AG09319 (cell line): ENCODE measurements around the gene OR10H2.

Source experiments
- DNase-seq: peaks from one replicate; pipeline ENCODE4 v3.0.0-alpha.2; 2010; ENCODE audit warnings: low read depth; ENCODE audit errors: extremely low read depth
- TF ChIP-seq, protein P1 (sequence below): IDR thresholded peaks from 2 replicates; pipeline ENCODE4 v1.5.1; 2011; ENCODE audit warnings: low read depth, mild to moderate bottlenecking, inconsistent platforms, low read length, moderate library complexity

The OR10H2 gene

DNA sequence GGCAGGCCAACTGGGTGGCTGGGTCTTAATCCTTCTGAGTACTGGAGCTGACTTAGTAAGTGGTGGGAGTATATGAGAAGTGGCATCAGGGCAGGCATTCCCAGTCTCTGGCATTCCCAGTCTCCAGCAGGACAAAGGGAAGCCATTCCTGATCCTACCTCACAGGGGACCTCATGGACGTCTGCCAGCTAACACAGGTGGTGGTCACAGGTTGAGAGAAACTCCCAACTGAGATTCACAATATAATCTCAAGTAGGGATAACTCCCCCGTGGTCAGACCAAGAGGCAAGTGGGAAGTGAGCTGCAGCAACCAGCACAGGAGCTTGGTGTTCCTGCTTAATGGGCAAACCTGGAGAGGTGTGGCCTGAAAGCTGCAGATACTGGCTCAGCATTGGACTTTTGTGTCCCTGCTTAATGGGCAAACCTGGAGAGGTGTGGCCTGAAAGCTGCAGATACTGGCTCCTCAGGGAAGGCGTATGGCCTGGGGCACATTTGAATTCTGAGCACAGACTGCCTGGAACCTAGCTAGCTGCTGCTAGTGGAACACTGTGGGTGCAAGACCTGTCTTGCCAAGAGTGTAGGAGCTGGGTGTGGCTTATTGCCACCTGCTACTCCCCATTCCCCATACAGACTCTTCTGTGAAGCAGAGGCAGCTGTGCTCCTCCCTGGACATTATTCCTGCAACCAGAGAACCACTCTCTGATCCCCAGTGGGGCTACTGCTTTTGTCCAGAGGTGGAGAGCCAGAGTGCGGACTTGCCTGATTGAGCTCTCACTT, 25.9 kb upstream of the OR10H2 start:
- DNase-seq = no peak
- TF ChIP-seq, protein P1, sequence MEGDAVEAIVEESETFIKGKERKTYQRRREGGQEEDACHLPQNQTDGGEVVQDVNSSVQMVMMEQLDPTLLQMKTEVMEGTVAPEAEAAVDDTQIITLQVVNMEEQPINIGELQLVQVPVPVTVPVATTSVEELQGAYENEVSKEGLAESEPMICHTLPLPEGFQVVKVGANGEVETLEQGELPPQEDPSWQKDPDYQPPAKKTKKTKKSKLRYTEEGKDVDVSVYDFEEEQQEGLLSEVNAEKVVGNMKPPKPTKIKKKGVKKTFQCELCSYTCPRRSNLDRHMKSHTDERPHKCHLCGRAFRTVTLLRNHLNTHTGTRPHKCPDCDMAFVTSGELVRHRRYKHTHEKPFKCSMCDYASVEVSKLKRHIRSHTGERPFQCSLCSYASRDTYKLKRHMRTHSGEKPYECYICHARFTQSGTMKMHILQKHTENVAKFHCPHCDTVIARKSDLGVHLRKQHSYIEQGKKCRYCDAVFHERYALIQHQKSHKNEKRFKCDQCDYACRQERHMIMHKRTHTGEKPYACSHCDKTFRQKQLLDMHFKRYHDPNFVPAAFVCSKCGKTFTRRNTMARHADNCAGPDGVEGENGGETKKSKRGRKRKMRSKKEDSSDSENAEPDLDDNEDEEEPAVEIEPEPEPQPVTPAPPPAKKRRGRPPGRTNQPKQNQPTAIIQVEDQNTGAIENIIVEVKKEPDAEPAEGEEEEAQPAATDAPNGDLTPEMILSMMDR = no peak

DNA sequence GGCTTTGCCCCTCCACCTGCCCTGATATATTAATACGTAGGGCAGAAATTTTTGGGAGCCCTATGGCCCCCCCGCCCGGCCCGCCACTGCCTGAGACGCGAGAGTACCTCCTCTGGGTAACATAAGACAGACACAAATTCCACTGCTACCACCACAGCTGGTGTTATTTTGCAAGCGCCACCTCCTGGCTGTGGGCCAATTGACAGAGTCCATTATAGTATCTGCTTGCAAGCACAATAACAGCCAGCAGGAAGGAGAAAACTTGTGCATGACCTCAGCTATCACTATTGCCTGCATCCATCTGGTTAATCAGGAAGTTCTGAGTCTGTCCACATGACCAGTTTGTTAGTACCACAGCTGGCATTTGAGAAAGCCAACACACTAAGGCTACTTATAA, 25.3 kb upstream of the OR10H2 start:
- no peak for DNase-seq
- TF ChIP-seq, protein P1 = no peak

DNA sequence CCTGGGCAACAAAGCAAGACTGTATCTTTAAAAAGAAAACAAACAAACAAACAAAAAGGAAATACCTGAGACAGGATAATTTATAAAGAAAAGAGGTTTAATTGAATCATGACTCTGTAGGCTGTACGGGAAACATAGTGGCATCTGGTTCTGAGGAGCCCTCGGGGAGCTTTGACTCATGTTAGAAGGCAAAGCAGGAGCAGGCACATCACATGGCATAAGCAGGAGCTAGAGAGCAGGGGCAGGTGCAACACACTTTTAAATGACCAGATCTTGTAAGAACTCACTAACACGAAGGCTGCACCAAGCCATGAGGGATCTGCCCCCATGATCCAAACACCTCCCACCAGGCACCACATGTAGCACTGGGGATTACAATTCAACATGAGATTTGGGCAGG, 13.2 kb upstream of the OR10H2 start:
- no peak for DNase-seq
- TF ChIP-seq, protein P1 = no peak

DNA sequence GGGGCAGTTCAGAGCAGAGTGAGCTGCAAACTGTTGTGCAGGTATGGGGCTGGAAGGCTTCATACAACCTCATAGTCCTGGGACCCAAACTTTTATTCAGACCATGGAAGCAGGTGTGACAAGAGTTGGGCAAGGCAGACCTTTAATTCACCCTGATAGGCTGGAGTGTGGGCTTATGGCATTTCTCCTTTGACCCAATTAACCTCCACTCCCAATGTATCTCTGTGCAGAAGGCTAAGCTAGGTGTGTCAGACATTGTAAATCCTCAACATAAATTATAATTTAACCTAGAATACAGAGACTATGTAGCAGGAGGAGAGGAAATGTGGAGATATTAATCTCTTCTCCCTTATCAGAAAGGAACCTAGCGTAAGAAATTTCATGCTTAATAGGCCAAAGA, 12.2 kb upstream of the OR10H2 start:
- TF ChIP-seq, protein P1 = no peak
- DNase-seq = no peak

DNA sequence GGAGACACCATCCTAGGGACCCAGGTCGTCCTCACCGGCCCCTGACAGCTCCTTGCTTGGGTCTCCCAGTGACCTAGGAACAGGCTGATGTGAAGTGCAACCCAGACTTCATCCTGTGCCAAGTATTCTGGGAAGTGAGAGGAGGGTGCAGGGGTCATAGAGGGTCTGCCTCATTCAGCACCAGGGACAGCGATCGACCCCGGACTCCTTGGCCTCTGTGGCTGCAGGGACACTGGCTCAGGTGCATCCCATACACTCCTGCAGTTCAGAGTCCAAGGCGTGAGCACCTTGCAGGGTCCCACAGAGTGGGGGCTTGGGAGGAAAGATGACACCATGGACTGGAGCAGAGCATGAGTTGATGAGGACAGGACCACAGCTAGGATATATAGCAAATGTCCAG, 10.0 kb upstream of the OR10H2 start:
- TF ChIP-seq, protein P1 = no peak

DNA sequence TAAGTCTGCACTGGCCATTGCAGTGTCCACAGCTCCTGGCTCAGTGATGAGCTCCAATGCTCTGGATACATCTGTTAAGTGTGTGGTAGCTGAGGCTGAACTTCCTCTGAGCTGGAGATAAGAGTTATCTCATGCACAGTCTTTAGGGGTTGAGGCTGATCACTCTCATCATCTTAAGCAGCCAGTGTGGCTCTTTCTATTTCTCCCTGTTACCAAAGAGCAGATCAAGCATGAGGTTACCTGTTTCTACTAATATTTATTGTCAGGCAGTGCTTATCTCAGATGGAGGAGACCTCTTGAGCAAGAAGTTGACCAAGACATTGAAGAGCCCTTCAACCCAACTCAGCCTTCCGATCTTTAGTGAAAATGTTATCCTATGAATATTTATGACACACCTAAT, 6.6 kb upstream of the OR10H2 start:
- no peak for DNase-seq
- TF ChIP-seq, protein P1 = no peak

More for the DNA sequence above, 10.0 kb upstream of the OR10H2 start:
- DNase-seq = no peak

DNA sequence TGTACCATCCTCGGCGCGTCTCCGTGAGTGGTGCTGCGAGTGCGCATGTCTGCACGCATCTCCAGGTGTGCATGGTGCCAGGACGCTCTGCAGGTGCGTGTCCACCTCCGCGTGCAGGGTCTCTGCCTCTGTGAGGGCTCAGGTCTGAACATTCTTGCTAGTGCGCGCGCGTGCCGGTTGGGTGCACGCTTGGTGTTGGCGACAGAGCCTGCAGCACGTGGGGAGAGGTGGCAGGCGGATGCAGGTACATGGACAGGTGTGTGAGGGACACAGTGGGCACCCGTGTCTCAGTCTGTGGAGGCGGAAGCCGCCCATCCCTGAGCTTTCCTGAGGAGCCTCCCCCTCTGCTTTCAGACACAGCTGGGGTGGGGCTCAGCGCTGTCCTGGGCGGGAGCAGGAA, 4.9 kb upstream of the OR10H2 start:
- TF ChIP-seq, protein P1 = no peak
- DNase-seq = no peak
